AG09319 (cell line): Measurements from ENCODE around the gene UBE2E3.

Experiments
- DNase-seq: peaks from one replicate; pipeline ENCODE4 v3.0.0-alpha.2; 2010; ENCODE audit warnings: low read depth; ENCODE audit errors: extremely low read depth
- TF ChIP-seq, protein P1 (sequence below): IDR thresholded peaks from 2 replicates; pipeline ENCODE4 v1.5.1; 2011; ENCODE audit warnings: low read depth, mild to moderate bottlenecking, inconsistent platforms, low read length, moderate library complexity

UBE2E3 gene

DNA sequence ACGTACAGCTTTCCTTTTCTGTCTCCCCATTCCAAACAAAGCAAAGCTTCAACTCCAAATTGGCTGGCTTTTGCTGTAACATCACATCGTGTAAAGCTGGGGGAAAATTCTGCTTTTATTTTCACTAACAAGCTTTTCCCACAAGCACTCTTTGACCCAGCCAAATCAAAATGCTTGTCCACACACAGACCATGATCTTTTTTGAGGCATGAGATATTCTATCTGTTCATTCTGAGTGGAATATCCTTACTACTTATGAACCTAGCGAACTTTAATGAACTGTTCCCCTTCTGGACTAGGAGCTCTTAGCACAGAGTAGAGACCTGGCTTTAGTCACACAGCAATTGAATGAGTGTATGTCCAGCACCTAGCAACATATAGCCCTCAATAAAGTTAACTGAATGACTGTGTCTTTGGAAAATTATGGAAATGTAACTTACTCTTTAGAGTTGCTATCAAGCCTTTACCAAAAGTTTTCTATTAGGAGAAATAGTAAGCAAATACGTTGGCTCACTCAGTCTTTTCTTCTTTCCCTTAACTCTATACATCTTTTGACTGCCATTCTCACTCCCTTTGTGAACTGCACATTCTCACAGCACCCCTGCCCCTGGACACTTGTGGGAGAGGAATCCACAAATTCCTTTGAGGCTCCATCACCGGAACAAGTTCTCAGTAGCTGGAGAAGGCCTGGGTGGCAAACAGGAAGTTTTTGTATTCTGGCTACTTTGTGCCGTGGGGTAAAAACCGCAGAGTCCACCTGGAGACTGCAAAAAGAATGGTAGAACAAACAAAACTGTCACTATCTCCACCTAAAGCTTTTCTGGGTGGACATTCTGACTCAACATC is 1.3 kb upstream of the UBE2E3 start:
- TF ChIP-seq, protein P1, sequence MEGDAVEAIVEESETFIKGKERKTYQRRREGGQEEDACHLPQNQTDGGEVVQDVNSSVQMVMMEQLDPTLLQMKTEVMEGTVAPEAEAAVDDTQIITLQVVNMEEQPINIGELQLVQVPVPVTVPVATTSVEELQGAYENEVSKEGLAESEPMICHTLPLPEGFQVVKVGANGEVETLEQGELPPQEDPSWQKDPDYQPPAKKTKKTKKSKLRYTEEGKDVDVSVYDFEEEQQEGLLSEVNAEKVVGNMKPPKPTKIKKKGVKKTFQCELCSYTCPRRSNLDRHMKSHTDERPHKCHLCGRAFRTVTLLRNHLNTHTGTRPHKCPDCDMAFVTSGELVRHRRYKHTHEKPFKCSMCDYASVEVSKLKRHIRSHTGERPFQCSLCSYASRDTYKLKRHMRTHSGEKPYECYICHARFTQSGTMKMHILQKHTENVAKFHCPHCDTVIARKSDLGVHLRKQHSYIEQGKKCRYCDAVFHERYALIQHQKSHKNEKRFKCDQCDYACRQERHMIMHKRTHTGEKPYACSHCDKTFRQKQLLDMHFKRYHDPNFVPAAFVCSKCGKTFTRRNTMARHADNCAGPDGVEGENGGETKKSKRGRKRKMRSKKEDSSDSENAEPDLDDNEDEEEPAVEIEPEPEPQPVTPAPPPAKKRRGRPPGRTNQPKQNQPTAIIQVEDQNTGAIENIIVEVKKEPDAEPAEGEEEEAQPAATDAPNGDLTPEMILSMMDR, result no peak
- no peak for DNase-seq

DNA sequence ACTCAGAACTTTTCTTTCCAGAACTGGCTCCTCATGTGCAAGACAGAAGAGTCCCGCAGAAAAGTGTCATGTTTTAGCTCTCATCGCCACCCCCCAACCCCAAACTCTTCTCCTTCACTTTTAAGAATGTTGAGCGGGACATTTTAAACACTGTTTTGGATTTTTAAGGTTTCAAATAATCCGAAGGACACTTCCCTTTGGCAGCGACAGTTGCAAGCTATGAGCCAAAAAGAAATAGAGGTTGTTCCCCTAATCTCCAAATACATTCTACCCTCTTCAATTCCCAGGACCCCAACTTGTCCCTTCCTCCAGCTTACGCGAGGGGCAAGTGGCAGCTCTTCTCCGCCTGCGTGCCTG is 678 bp upstream of the UBE2E3 start:
- TF ChIP-seq, protein P1, result no peak
- DNase-seq, result no peak

DNA sequence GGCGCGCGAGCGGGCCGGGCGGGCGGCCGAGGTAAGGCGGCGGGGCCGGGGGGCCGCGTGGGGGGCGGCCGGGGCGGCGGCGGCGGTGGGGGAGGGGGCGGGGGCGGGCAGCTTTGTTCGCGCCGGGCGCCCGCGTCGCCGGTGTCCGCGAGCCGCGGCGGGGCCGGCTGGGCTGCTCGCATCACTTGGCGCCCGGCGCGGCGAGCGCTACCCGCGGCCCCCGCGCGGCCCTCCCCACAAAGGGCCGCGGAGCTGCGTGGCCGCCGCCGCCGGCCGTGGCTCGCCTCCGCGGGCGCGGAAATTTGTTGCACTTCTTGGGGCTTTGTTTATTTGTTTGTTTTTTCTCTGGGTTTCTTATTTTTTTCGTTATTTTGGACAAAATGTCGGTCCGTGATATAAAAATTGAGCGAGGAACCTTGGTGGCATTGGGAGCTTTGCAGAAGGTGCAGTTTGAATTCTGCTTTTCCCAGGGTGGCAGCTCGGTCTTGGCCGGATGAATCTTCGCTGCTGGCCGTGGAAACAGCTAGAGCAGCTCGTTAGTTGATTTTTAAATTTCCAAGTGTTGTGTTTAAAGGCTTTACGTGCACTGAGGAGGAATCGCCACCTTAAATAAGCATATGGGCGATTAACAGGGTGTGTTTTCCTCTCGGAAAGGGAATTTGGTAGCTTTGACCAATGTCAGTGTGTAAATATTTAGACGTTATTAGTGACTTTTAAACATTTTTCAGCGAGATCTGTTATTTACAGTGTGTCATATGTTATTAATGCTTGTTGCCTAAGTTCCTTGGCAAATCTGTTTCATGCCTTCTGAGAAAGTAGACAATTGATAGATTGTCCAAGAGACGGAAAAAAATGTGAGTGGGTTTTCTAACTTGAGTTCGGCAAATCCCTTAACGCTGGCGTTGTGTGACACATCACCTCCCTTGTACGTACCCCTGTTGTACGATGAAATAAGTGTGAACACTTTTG is 822 bp downstream of the UBE2E3 start:
- DNase-seq, result no peak
- TF ChIP-seq, protein P1, result no peak

DNA sequence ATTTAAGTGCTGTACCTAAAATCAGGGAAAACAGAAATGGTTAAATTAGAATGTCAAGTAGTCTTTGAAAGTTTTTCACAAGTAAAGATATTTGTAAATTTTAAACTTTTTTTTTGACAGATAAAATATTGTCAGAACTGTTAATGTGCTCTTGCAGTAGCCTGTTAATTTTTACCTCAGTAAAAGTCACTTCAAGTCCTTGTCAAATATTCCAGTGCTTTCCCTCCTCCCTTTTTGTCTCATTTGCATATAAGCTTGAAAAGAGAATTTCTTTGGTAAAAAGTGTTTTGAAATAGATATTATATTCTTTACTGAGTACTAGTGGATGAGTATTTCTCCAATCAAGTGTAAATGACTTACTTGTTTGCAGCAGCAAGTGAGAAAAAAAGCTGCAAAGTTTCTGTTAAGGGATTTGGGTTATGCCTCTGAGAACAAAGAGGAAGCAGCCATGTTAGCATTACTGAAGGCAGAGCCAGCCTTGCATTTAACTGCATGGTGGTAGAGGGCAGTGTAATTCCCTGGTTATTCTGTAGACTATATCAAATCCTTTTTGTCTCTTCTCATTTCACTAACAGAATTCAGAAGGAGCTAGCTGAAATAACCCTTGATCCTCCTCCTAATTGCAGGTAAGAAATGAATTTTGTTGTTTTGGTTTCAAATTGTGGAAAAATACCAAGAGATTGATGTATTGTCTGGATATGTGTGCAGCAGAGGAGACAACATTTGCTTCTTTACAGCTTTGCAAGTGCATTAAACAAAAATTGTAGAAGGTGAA is 3.2 kb downstream of the UBE2E3 start:
- TF ChIP-seq, protein P1, result peak; percentile 46
- no peak for DNase-seq

DNA sequence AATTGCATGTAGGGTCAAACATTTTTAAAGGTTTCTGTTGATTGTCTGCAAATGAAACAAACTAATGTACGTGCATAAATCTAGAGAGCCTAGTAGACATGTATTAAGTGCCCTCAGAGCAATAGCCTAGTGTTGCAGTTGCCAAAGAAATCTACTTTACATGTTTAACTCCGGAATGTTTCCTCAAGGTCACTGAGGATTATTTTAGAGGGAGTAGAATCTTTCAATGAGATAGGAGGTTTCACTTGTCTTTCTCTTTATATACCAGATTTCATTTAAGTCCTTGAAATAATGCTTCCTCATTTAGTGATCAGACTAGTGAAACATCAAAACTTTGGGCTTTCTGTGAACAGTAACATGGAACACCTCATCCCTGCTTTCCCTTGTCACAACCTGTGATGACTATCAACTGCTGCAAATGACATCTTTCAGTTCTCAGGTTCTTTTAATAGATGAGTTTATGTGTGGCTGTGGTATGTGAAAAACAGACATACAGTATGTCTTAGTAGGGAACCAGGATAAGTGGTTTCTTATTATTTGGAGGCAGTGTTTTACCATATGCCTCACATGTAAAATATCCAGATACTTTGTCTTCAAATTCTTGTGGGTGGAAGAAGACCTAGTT is 5.5 kb downstream of the UBE2E3 start:
- TF ChIP-seq, protein P1, result no peak
- no peak for DNase-seq

DNA sequence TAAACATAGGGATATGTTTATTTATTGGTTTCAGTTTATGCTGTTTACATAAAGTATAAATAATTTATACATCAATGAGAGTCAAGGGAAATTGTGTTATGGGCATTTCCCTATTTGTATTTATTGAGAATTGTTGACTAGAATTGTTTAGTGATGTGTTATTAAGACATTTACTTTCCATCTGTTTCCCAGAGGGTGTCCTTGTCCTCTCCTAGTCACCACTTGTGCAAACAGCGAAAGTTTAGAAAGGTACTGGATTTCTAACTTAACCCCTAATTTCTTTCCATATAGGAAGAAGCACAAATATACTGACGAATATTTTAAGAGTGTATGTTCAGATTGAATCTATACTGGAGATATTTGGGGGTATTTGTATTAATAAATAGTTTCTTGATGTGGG is 6.7 kb downstream of the UBE2E3 start:
- TF ChIP-seq, protein P1, result no peak
- no peak for DNase-seq
